Measurements from ENCODE around the gene SMYD3. TPM values are rescaled to one million over a fixed set of nuclear protein-coding genes. Genes with fewer than 3 reads are reported as not detected.

SMYD3 gene
- total RNA-seq, 1 donor from 2014 or later, result 34.9 TPM

- no peak for DNase-seq (ENCODE audit: low spot score in 2 of 2, unreplicated experiment in 2 of 2)
- Mint-ChIP-seq H3K27ac (no peak overlapping the region), H3K36me3 (peaks cover 2% of the 10 kb centered on the region), H3K4me1 (peaks cover 18% of the 10 kb centered on the region), H3K27me3 (ENCODE audit: low read depth) (no peaks in the 10 kb centered on the region), H3K4me3 (no peak overlapping the region), H3K9me3 (no peaks in the 10 kb centered on the region)
- TF ChIP-seq, protein P1, sequence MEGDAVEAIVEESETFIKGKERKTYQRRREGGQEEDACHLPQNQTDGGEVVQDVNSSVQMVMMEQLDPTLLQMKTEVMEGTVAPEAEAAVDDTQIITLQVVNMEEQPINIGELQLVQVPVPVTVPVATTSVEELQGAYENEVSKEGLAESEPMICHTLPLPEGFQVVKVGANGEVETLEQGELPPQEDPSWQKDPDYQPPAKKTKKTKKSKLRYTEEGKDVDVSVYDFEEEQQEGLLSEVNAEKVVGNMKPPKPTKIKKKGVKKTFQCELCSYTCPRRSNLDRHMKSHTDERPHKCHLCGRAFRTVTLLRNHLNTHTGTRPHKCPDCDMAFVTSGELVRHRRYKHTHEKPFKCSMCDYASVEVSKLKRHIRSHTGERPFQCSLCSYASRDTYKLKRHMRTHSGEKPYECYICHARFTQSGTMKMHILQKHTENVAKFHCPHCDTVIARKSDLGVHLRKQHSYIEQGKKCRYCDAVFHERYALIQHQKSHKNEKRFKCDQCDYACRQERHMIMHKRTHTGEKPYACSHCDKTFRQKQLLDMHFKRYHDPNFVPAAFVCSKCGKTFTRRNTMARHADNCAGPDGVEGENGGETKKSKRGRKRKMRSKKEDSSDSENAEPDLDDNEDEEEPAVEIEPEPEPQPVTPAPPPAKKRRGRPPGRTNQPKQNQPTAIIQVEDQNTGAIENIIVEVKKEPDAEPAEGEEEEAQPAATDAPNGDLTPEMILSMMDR (IDR thresholded peaks at IDR 0.05; ENCODE audit: unreplicated experiment), result no peak
Measured at GRCh38 chr1:246213947-246214346, 293.1 kb downstream of the SMYD3 start.

DNA sequence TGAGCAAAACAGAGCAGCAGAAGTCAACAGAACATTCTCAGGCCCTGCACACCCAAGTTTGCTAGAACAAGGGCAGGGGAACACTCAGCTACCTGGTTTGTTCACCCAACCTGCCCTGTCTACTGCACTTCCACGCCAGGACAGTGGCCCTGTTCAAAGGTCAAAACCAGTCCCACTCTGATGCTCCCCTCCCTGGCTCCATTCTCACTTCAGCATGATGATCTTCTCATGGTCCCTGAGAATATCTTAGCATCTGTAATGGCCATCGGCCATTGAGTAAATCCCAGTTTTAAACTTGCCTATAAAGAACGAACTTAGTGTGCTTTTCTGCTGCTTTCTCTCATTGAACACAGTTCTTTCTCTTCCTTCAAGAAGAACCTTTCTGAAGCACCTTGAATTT, 293.6 kb downstream of the SMYD3 start:
- Mint-ChIP-seq H3K27ac (no peak overlapping the region), H3K27me3 (ENCODE audit: low read depth) (no peaks in the 10 kb centered on the region), H3K4me3 (no peak overlapping the region), H3K9me3 (no peaks in the 10 kb centered on the region), H3K36me3 (peaks cover 2% of the 10 kb centered on the region), H3K4me1 (peaks cover 19% of the 10 kb centered on the region)
- DNase-seq (ENCODE audit: low spot score in 2 of 2, unreplicated experiment in 2 of 2), result no peak
- TF ChIP-seq, protein P1 (IDR thresholded peaks at IDR 0.05; ENCODE audit: unreplicated experiment), result no peak

GRCh38 chr1:246213036-246213435, 294.0 kb downstream of the SMYD3 start:
- Mint-ChIP-seq H3K4me3 (no peak overlapping the region), H3K36me3 (peaks cover under 1% of the 10 kb centered on the region), H3K27me3 (ENCODE audit: low read depth) (no peaks in the 10 kb centered on the region), H3K4me1 (peaks cover 22% of the 10 kb centered on the region), H3K9me3 (no peaks in the 10 kb centered on the region), H3K27ac (no peak overlapping the region)
- TF ChIP-seq, protein P1 (IDR thresholded peaks at IDR 0.05; ENCODE audit: unreplicated experiment), result no peak
- DNase-seq (ENCODE audit: low spot score in 2 of 2, unreplicated experiment in 2 of 2), result no peak

GRCh38 chr1:246212013-246212412, 295.1 kb downstream of the SMYD3 start:
- Mint-ChIP-seq H3K36me3 (no peaks in the 10 kb centered on the region), H3K4me1 (peaks cover 30% of the 10 kb centered on the region), H3K27me3 (ENCODE audit: low read depth) (no peaks in the 10 kb centered on the region), H3K4me3 (no peak overlapping the region), H3K27ac (no peak overlapping the region), H3K9me3 (no peaks in the 10 kb centered on the region)
- DNase-seq (ENCODE audit: low spot score in 2 of 2, unreplicated experiment in 2 of 2), result no peak
- TF ChIP-seq, protein P1 (IDR thresholded peaks at IDR 0.05; ENCODE audit: unreplicated experiment), result no peak

DNA sequence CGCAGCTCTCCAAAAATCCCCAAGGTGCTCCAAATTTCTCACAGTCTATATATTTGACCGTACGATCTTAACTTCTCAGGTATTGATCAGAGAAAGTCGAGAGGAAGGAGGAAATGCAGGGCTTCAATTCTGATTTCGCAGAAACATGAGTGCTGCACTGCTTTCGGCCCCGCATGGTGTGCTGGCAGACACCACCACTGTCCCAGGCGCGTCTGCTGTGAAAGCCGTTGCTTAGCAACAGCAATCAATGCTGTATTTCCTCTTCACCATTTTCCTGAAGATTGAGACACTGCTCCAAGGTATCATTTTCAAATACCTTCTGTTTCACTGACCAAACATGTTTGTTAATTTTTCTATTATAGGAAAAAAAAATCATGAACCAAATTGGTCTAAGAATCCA, 296.3 kb downstream of the SMYD3 start:
- Mint-ChIP-seq H3K9me3 (no peaks in the 10 kb centered on the region), H3K27ac (no peak overlapping the region), H3K4me3 (no peak overlapping the region), H3K27me3 (ENCODE audit: low read depth) (no peaks in the 10 kb centered on the region), H3K36me3 (no peaks in the 10 kb centered on the region), H3K4me1 (peaks cover 30% of the 10 kb centered on the region)
- TF ChIP-seq, protein P1 (IDR thresholded peaks at IDR 0.05; ENCODE audit: unreplicated experiment), result no peak
- DNase-seq (ENCODE audit: low spot score in 2 of 2, unreplicated experiment in 2 of 2), result no peak

DNA sequence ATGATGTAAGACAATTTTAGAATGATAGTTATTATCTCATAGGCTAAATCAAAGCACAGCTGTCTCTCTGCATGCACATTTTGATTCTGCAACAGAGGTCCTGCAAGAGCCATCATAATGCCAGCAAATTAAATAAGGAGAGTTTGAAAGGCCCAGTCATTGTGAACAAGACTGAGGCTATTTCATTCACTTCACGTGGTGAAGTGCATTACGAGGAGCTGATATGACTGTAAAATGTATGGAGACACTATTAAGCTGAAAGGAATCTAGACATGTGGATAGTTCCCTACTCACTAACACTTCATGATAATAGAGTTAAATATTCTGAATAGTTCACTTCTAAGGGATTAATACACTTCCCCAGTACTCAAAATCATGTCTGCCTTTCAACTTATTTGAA, 299.0 kb downstream of the SMYD3 start:
- H3K27ac Mint-ChIP-seq, result no peak overlapping the region
- H3K36me3 Mint-ChIP-seq, result no peaks in the 10 kb centered on the region
- no peak overlapping the region for H3K4me3 Mint-ChIP-seq
- DNase-seq (ENCODE audit: low spot score in 2 of 2, unreplicated experiment in 2 of 2), result no peak
- TF ChIP-seq, protein P1 (IDR thresholded peaks at IDR 0.05; ENCODE audit: unreplicated experiment), result no peak
- no peaks in the 10 kb centered on the region for H3K27me3 Mint-ChIP-seq (ENCODE audit: low read depth)
- H3K4me1 Mint-ChIP-seq, result peaks cover 44% of the 10 kb centered on the region
- H3K9me3 Mint-ChIP-seq, result no peaks in the 10 kb centered on the region

Data from mesothelial cell of epicardium (in vitro differentiated cells).